Pancreas (tissue), 10 donors: ENCODE results near the gene SLC30A10. TPM values are rescaled to one million over a fixed set of nuclear protein-coding genes. Genes with fewer than 3 reads are reported as not detected.
A peak's percentile ranks its signal among the peaks of the same experiment; 100 is the strongest.

Source experiments
- ATAC-seq, 4 donors: fragments of 200-7000 bp; cut with Tn5 transposase; one replicate each; pipeline versions ENCODE4 v1.8.0 to v1.9.1; 2020; ENCODE audit warnings: mild to moderate bottlenecking in 4 of 4, moderate library complexity in 4 of 4
- DNase-seq, 6 donors: peaks; one replicate each; pipeline ENCODE4 v3.0.0-alpha.2; 2020
- FAIRE-seq: peaks from 2 replicates; lab custom pipeline; 2012; peaks lifted over from hg19 to GRCh38; lab: Jason Lieb, UNC
- H3K27ac ChIP-seq, 4 donors: fragments of 200-600 bp; sonication (generic); 1 replicate in 3 of 4; 2 replicates in 1 of 4; pipeline versions ENCODE4 v1.5.0 to v1.8.0; 2020
- H3K27me3 ChIP-seq, 4 donors: fragments of 200-600 bp; one replicate each; pipeline ENCODE4 v1.8.0; 2021
- H3K36me3 ChIP-seq, 3 donors: fragments of 200-600 bp; sonication (generic) in 1 of 3; one replicate each; pipeline versions ENCODE4 v1.5.0 to v1.8.0; 2020 to 2021
- H3K4me1 ChIP-seq, 3 donors: fragments of 200-600 bp; one replicate each; pipeline ENCODE4 v1.8.0; 2021
- H3K4me3 ChIP-seq, 4 donors: fragments of 200-600 bp; sonication (generic) in 2 of 4; one replicate each; pipeline versions ENCODE4 v1.5.0 to v1.8.0; 2020 to 2021
- H3K9me3 ChIP-seq, 4 donors: fragments of 200-600 bp; one replicate each; pipeline ENCODE4 v1.8.0; 2021
- WGBS, 2 donors: extraction: QIAGEN DNeasy Blood & Tissue Kit; methylation state at CpG; one replicate each; pipeline ENCODE4 v1.1.7; 2013; 5-methylcytosine and 5-hydroxymethylcytosine counted together
- intact Hi-C, 3 donors: fragments of 100-400 bp; cut with DNase I; formaldehyde crosslinking; loops; one replicate each; pipeline versions ENCODE4 v1.11.1 to v1.14.2; 2022
- polyA plus RNA-seq, 2 donors: library from polyadenylated mRNA; stranded (reverse); fragments of 200-250 nt; gene quantifications; one replicate each; pipeline ENCODE4 v1.2.3, GENCODE V29; 2013
- total RNA-seq, 6 donors: library from RNA; stranded (reverse); fragmentation: NEBNext Ultra II Directional in 4 of 6; extraction: Animal tissue kit (Norgen Biotek cat#: 25700) in 4 of 6; gene quantifications; one replicate each; pipeline versions ENCODE4 v1.2.1 to v1.2.4, GENCODE V29; 2021 to 2023
- TF ChIP-seq, protein P1 (sequence below), 4 donors: fragments of 200-600 bp; sonication (generic) in 3 of 4; IDR thresholded peaks; one replicate each; pipeline versions ENCODE4 v1.5.0 to v1.8.0; 2021; ENCODE audit warnings: antibody characterized with exemption in 4 of 4
- donor health status: healthy with polysubstance abuse.
- donor health status: DM: no; HTN: no; CAD: no; lungs with moderate emphysema.
- donor health status: DM: no; HTN: no; CAD: no.
- donor health status: control.
- donor health status: control.
- donor health status: Bipolar disorder and iron deficiency.
- donor health status: DM: yes; HTN: yes; CAD: no.
- donor health status: DM: no; HTN: no; CAD: no.
- donor health status: DM: no; HTN: no; CAD: no.
- donor health status: DM: yes; HTN: yes; CAD: no.

Gene SLC30A10
- under 1 TPM in 3 of 6 donors, not detected in 3; 0.09 to 0.41 (median 0.16) TPM for total RNA-seq
- polyA plus RNA-seq, result under 1 TPM; 0.09 to 0.11 TPM

DNA sequence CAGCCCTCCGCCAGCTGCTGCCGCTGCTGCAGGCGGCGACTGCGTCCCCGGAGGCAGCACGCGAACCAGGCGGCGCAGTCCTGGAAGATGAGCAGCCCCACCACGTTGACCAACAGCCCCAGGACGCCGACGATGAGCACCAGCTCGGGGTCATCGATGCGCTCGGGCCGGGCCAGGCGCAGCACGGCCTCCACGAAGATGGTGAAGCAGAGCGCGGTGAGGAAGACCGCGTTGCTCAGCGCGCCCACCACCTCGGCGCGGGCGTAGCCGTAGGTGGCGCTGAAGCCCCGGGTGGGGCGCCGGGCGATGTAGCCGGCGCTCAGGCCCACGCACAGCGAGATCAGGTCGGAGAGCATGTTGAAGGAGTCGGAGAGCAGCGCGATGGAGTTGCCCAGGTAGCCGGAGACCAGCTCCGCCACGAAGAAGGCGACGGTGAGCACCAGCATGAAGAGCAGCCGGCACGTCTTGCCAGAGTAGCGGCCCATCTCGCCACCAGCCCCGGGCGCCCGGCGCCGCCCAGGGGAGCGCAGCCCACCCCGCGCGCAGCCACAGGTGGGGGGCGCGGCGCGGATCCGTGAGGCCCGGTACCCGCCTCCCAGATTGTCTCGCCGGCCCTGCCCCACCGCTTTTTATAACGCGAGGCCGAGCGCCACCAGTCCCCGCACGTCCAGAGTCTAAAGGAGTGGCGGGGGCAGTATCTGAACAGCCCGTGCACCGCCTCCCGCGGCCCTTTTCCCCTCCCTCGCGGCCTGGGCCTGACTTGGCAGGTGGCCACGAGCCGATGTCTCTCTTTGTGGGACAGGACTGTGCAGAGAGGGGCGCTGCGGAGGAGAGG lies at the start of gene SLC30A10:
Gene SLC30A10, minus strand, starts transcription at position 602 of the 835 bp plus-strand sequence. Its CDS starts 117 bp downstream, at position 485.
- H3K27ac ChIP-seq, result no peak within 1 kb of the TSS
- H3K27me3 ChIP-seq, result no peaks in the 10 kb centered on the region
- no peak for FAIRE-seq
- H3K36me3 ChIP-seq, result no peaks in the 10 kb centered on the region
- TF ChIP-seq, protein P1, sequence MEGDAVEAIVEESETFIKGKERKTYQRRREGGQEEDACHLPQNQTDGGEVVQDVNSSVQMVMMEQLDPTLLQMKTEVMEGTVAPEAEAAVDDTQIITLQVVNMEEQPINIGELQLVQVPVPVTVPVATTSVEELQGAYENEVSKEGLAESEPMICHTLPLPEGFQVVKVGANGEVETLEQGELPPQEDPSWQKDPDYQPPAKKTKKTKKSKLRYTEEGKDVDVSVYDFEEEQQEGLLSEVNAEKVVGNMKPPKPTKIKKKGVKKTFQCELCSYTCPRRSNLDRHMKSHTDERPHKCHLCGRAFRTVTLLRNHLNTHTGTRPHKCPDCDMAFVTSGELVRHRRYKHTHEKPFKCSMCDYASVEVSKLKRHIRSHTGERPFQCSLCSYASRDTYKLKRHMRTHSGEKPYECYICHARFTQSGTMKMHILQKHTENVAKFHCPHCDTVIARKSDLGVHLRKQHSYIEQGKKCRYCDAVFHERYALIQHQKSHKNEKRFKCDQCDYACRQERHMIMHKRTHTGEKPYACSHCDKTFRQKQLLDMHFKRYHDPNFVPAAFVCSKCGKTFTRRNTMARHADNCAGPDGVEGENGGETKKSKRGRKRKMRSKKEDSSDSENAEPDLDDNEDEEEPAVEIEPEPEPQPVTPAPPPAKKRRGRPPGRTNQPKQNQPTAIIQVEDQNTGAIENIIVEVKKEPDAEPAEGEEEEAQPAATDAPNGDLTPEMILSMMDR (IDR thresholded peaks at IDR 0.05), result no peak
- intact Hi-C loops, result no loop called here
- DNase-seq, result peak in 4 of 6 donors; percentile 19 to 71 (median 59)
- no peaks in the 10 kb centered on the region for H3K9me3 ChIP-seq
- ATAC-seq, result peak; percentile 67 to 86 (median 76)
- H3K4me1 ChIP-seq, result no peaks in the 10 kb centered on the region
- H3K4me3 ChIP-seq, result peak within 1 kb of the TSS; percentile 28 to 44 (median 36)
- 0 to 2% methylated on average over 80 to 91 of the region's 91 CpGs for WGBS, 2 donors

DNA sequence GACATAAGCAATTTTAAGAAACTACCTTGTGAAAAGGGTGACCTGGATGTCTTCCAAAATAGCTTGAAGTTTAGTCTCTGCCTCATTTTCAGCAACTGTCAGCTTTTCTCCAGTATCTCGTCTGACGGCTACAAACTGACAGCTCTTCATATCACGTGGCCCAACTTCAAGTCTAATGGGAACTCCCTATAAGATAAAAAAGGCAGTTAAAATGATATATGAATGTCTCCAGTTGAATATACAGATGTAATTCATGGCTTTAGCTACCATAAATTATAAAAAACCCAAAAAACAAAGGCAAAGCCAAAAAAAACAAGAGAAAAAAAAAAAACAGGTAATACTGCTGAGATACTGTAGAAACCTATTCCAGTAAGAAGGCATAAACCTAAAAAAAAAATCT lies 44.9 kb upstream of the SLC30A10 start:
- Histone ChIP-seq H3K27me3 (no peaks in the 10 kb centered on the region), H3K36me3 (peaks cover 0 to 39% (median 13%) of the 10 kb centered on the region in 3 donors), H3K4me3 (no peak overlapping the region), H3K9me3 (no peaks in the 10 kb centered on the region), H3K4me1 (no peaks in the 10 kb centered on the region), H3K27ac (no peak overlapping the region)
- FAIRE-seq (no peak), ATAC-seq (no peak), DNase-seq (no peak)
- TF ChIP-seq, protein P1 (IDR thresholded peaks at IDR 0.05), result no peak
- 66 to 75% methylated on average over 3 of the region's 3 CpGs for WGBS, 2 donors
- intact Hi-C loops, result no loop called here

DNA sequence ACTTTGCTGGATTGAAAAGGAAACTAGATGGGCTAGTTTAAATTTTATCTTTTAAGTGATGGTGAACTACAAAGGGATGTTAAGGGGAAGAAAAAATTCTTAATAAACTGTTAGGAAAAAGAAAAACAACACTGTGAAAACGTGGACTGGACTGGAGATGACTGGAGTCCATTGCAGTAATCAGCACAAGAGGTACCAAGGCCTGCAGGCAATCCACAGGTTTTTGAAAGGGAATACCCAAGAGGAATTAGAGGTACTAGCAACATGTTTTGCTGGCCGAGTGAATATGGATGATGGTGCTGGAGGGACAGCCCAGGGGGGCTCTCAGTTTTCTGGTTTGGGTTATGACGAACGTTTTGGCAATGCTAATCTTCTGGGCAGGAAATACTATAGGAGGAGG lies 39.0 kb upstream of the SLC30A10 start:
- TF ChIP-seq, protein P1 (IDR thresholded peaks at IDR 0.05), result no peak
- 85 to 88% methylated on average over 4 of the region's 4 CpGs for WGBS, 2 donors

DNA sequence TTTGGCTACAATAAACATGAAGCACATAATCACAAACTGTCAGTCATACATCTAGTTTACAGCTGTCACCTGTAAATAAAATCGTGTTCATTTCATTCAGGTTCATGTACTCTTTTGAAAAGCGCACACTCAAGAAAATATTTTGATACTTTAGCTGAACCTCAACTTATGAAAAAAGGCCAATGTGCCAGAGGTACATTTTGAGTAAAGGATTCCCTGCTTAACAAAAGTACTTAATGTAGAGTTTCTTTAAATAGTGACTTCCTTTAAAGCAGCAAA lies 37.7 kb upstream of the SLC30A10 start:
- no peak for FAIRE-seq
- no peak for DNase-seq
- peaks cover 0 to 15% (median 12%) of the 10 kb centered on the region in 3 donors for H3K36me3 ChIP-seq
- H3K27me3 ChIP-seq, result no peaks in the 10 kb centered on the region
- 67 to 68% methylated on average over 2 of the region's 2 CpGs for WGBS, 2 donors
- no peak overlapping the region for H3K4me3 ChIP-seq
- no peaks in the 10 kb centered on the region for H3K9me3 ChIP-seq
- intact Hi-C loops, result no loop called here
- peaks cover 0 to 5% (median 0%) of the 10 kb centered on the region in 3 donors for H3K4me1 ChIP-seq
- TF ChIP-seq, protein P1 (IDR thresholded peaks at IDR 0.05), result no peak
- no peak overlapping the region for H3K27ac ChIP-seq
- ATAC-seq, result no peak

More for the DNA sequence above, 39.0 kb upstream of the SLC30A10 start:
- Histone ChIP-seq H3K9me3 (no peaks in the 10 kb centered on the region), H3K27me3 (no peaks in the 10 kb centered on the region), H3K4me1 (peaks cover 0 to 5% (median 0%) of the 10 kb centered on the region in 3 donors), H3K4me3 (no peak overlapping the region), H3K27ac (no peak overlapping the region), H3K36me3 (peaks cover 0 to 15% (median 13%) of the 10 kb centered on the region in 3 donors)
- intact Hi-C loops, result no loop called here
- ATAC-seq (no peak), FAIRE-seq (no peak), DNase-seq (no peak)
